Endodermal cell (in vitro differentiated cells): Measurements from ENCODE around the gene SLC49A4. TPM values are rescaled to one million over a fixed set of nuclear protein-coding genes. Genes with fewer than 3 reads are reported as not detected.

Experiments used
- DNase-seq: peaks from one replicate; pipeline ENCODE4 v3.0.0-alpha.2; 2017
- H3K27ac ChIP-seq: 2 replicates; pipeline ENCODE4 v1.5.1; 2013; ENCODE audit warnings: mild to moderate bottlenecking, low read depth, low read length, moderate library complexity
- H3K27me3 ChIP-seq: 2 replicates; pipeline ENCODE4 v1.6.1; 2013; ENCODE audit warnings: mild to moderate bottlenecking, low read length, moderate library complexity; ENCODE audit not compliant: insufficient read depth, control insufficient read depth, poor library complexity, severe bottlenecking
- H3K36me3 ChIP-seq: 2 replicates; pipeline ENCODE4 v1.7.0; 2013; ENCODE audit warnings: mild to moderate bottlenecking, low read length, moderate library complexity; ENCODE audit not compliant: control insufficient read depth, insufficient read depth
- H3K4me1 ChIP-seq: one replicate; pipeline ENCODE4 v1.7.0; 2013; ENCODE audit warnings: low read length; ENCODE audit not compliant: control insufficient read depth, insufficient read depth
- H3K4me3 ChIP-seq: 2 replicates; pipeline ENCODE4 v1.5.1; 2013; ENCODE audit warnings: mild to moderate bottlenecking, low read length, moderate library complexity
- H3K9ac ChIP-seq: 2 replicates; pipeline ENCODE4 v1.6.1; 2013; ENCODE audit warnings: mild to moderate bottlenecking, low read length, moderate library complexity; ENCODE audit not compliant: poor library complexity, severe bottlenecking; ENCODE audit errors: extremely low read depth
- H3K9me3 ChIP-seq: 2 replicates; pipeline ENCODE4 v1.6.1; 2013; ENCODE audit warnings: mild to moderate bottlenecking, low read length, moderate library complexity; ENCODE audit not compliant: control insufficient read depth
- H3K27ac Mint-ChIP-seq: 2 replicates; pipeline ENCODE4 v1.8.0; 2020; ENCODE audit warnings: mixed read lengths
- H3K27me3 Mint-ChIP-seq: 2 replicates; pipeline ENCODE4 v1.8.0; 2021; ENCODE audit warnings: mild to moderate bottlenecking, mixed read lengths; ENCODE audit not compliant: insufficient read depth
- H3K36me3 Mint-ChIP-seq: 2 replicates; pipeline ENCODE4 v1.8.0; 2020; ENCODE audit warnings: low read depth, mixed read lengths
- H3K4me1 Mint-ChIP-seq: 2 replicates; pipeline ENCODE4 v1.8.0; 2020; ENCODE audit warnings: mixed read lengths
- H3K4me3 Mint-ChIP-seq: 2 replicates; pipeline ENCODE4 v1.8.0; 2020; ENCODE audit warnings: mild to moderate bottlenecking, moderate library complexity, mixed read lengths
- H3K9me3 Mint-ChIP-seq: 2 replicates; pipeline ENCODE4 v1.8.0; 2020; ENCODE audit warnings: mild to moderate bottlenecking, mixed read lengths
- CTCF ChIP-seq: fragments of 200-600 bp; sonication (generic); conservative IDR thresholded peaks from 2 replicates; pipeline ENCODE4 v1.5.0; 2021; ENCODE audit warnings: antibody characterized with exemption, mild to moderate bottlenecking
- WGBS, 2 experiments: methylation state at CpG; one replicate each; pipeline versions ENCODE4 v1.1.5 to v1.1.7; 2013; ENCODE audit warnings: missing lambda C conversion rate in 2 of 2, mixed read lengths in 1 of 2; ENCODE audit not compliant: insufficient coverage in 1 of 2, insufficient read length in 1 of 2; 5-methylcytosine and 5-hydroxymethylcytosine counted together
- total RNA-seq, 2 donors: library from RNA; stranded (reverse); fragmentation: NEBNext Ultra II Directional in 1 of 2; extraction: Animal tissue kit (Norgen Biotek cat#: 25700) in 1 of 2; gene quantifications; 2 replicates in 1 of 2; 3 replicates in 1 of 2; pipeline ENCODE4 v1.2.1, GENCODE V29; 2021

Gene SLC49A4
- total RNA-seq, 2 donors from 2014 or later = 12.2 to 14.9 TPM

GRCh38 chr3:122873741-122874515 is 79.1 kb downstream of the SLC49A4 start:
- no peaks in the 10 kb centered on the region for H3K27me3 ChIP-seq

GRCh38 chr3:122875547-122876127 is 80.8 kb downstream of the SLC49A4 start:
- no peak overlapping the region for H3K27ac Mint-ChIP-seq
- Histone ChIP-seq H3K9ac (no peak overlapping the region), H3K9me3 (no peaks in the 10 kb centered on the region), H3K4me1 (no peaks in the 10 kb centered on the region), H3K36me3 (peaks cover 23% of the 10 kb centered on the region), H3K27me3 (no peaks in the 10 kb centered on the region), H3K27ac (no peak overlapping the region), H3K4me3 (no peak overlapping the region)
- H3K4me1 Mint-ChIP-seq = no peaks in the 10 kb centered on the region
- H3K27me3 Mint-ChIP-seq = no peaks in the 10 kb centered on the region
- peaks cover 4% of the 10 kb centered on the region for H3K36me3 Mint-ChIP-seq
- no peaks in the 10 kb centered on the region for H3K9me3 Mint-ChIP-seq
- H3K4me3 Mint-ChIP-seq = no peak overlapping the region
- TF ChIP-seq CTCF = no peak
- no peak for DNase-seq

More at GRCh38 chr3:122873741-122874515, 79.1 kb downstream of the SLC49A4 start:
- Histone ChIP-seq H3K36me3 (peaks cover 17% of the 10 kb centered on the region), H3K27ac (no peak overlapping the region), H3K4me3 (no peak overlapping the region), H3K9me3 (no peaks in the 10 kb centered on the region), H3K9ac (no peak overlapping the region), H3K4me1 (no peaks in the 10 kb centered on the region)
- Mint-ChIP-seq H3K9me3 (no peaks in the 10 kb centered on the region), H3K4me3 (no peak overlapping the region), H3K27ac (no peak overlapping the region), H3K36me3 (peaks cover 4% of the 10 kb centered on the region), H3K27me3 (no peaks in the 10 kb centered on the region), H3K4me1 (no peaks in the 10 kb centered on the region)
- WGBS, 2 experiments = 92 to 93% methylated on average over 8 to 9 of the region's 9 CpGs
- no peak for TF ChIP-seq CTCF
- no peak for DNase-seq

- no peak overlapping the region for H3K9ac ChIP-seq
- Mint-ChIP-seq H3K27ac (no peak overlapping the region), H3K36me3 (peaks cover 7% of the 10 kb centered on the region), H3K27me3 (no peaks in the 10 kb centered on the region), H3K4me1 (peaks cover 2% of the 10 kb centered on the region), H3K9me3 (no peaks in the 10 kb centered on the region), H3K4me3 (no peak overlapping the region)
- TF ChIP-seq CTCF = no peak
- H3K4me3 ChIP-seq = no peak overlapping the region
- H3K4me1 ChIP-seq = no peaks in the 10 kb centered on the region
- WGBS, 2 experiments = 94 to 100% methylated on average over 4 of the region's 4 CpGs
- no peak for DNase-seq
- no peaks in the 10 kb centered on the region for H3K9me3 ChIP-seq
- H3K27me3 ChIP-seq = no peaks in the 10 kb centered on the region
- H3K36me3 ChIP-seq = peaks cover 25% of the 10 kb centered on the region
- H3K27ac ChIP-seq = no peak overlapping the region
These were observed 85.3 kb downstream of the SLC49A4 start for GRCh38 chr3:122880173-122880572.
